Measurements from ENCODE around the gene DDC. TPM values are rescaled to one million over a fixed set of nuclear protein-coding genes. Genes with fewer than 3 reads are reported as not detected.

DDC gene
- total RNA-seq, 1 experiment from 2014 or later = not detected

DNA sequence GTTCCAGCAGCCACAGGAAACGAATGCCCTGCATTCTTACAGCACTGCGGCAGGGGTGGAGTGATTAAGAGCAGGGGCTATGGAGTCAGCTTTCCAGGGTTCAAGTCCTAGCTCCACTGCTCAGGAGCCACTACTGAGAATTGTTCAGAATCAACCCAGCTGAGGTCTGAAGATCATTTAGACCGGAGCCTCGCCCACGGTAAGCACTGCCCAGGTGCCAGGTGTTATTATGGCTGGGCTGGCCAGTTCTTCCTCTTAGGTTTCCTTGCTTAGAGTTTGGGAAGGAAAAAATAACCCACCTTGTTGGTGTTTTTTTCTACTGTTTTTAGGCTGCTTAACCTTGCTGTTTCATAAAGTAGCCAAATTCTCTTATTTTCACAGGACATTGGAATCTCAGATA lies 110.2 kb downstream of the DDC start:
- H4K20me1 ChIP-seq (ENCODE audit: insufficient read depth) = no peaks in the 10 kb centered on the region
- ChIA-PET POLR2A (no interaction called here), RAD21 (ENCODE audit: low non-redundant PET in 1 of 2, low total read pairs in 2 of 2, uncharacterized antibody in 2 of 2, unreplicated experiment in 2 of 2) (no interaction called here), CTCF (no interaction called here)
- H3K27me3 ChIP-seq (ENCODE audit: insufficient read depth, low read length) = peaks cover 30% of the 10 kb centered on the region
- intact Hi-C loops (cut with micrococcal nuclease) = no loop called here
- H3K27ac ChIP-seq (ENCODE audit: low read depth, low read length) = no peak overlapping the region
- H3K36me3 ChIP-seq (ENCODE audit: control insufficient read depth in 1 of 2, insufficient read depth in 2 of 2, low read length in 2 of 2) = no peaks in the 10 kb centered on the region
- TF ChIP-seq TCF7L2 (IDR thresholded peaks at IDR 0.05; ENCODE audit: borderline replicate concordance, extremely low read depth, insufficient read depth, insufficient read length) (no peak), FOSL1 (IDR thresholded peaks at IDR 0.05; ENCODE audit: low read depth) (no peak), ZFX (IDR thresholded peaks at IDR 0.05) (no peak), RAD21 (IDR thresholded peaks at IDR 0.05; ENCODE audit: low read depth) (no peak), ZBTB33 (IDR thresholded peaks at IDR 0.05; ENCODE audit: extremely low read depth, insufficient replicate concordance, low read length) (no peak), POLR2AphosphoS5 (IDR thresholded peaks at IDR 0.05; ENCODE audit: low read depth, low read length) (no peak), EGR1 (IDR thresholded peaks at IDR 0.05; ENCODE audit: low read depth) (no peak), YY1 (IDR thresholded peaks at IDR 0.05; ENCODE audit: extremely low read depth, insufficient replicate concordance, low read depth, low read length) (no peak)
- TF ChIP-seq, protein P1, sequence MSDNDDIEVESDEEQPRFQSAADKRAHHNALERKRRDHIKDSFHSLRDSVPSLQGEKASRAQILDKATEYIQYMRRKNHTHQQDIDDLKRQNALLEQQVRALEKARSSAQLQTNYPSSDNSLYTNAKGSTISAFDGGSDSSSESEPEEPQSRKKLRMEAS (IDR thresholded peaks at IDR 0.05) = no peak
- TF ChIP-seq, protein P2, sequence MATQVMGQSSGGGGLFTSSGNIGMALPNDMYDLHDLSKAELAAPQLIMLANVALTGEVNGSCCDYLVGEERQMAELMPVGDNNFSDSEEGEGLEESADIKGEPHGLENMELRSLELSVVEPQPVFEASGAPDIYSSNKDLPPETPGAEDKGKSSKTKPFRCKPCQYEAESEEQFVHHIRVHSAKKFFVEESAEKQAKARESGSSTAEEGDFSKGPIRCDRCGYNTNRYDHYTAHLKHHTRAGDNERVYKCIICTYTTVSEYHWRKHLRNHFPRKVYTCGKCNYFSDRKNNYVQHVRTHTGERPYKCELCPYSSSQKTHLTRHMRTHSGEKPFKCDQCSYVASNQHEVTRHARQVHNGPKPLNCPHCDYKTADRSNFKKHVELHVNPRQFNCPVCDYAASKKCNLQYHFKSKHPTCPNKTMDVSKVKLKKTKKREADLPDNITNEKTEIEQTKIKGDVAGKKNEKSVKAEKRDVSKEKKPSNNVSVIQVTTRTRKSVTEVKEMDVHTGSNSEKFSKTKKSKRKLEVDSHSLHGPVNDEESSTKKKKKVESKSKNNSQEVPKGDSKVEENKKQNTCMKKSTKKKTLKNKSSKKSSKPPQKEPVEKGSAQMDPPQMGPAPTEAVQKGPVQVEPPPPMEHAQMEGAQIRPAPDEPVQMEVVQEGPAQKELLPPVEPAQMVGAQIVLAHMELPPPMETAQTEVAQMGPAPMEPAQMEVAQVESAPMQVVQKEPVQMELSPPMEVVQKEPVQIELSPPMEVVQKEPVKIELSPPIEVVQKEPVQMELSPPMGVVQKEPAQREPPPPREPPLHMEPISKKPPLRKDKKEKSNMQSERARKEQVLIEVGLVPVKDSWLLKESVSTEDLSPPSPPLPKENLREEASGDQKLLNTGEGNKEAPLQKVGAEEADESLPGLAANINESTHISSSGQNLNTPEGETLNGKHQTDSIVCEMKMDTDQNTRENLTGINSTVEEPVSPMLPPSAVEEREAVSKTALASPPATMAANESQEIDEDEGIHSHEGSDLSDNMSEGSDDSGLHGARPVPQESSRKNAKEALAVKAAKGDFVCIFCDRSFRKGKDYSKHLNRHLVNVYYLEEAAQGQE (IDR thresholded peaks at IDR 0.05; ENCODE audit: low read depth) = no peak
- TF ChIP-seq, protein P3, sequence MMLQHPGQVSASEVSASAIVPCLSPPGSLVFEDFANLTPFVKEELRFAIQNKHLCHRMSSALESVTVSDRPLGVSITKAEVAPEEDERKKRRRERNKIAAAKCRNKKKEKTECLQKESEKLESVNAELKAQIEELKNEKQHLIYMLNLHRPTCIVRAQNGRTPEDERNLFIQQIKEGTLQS (IDR thresholded peaks at IDR 0.05) = no peak
- BruUV-seq (replicated peaks) = no TSS peak
- DNase-seq (ENCODE audit: low read depth, low spot score) = no peak
- H3K79me2 ChIP-seq (ENCODE audit: insufficient read depth, low read length) = no peaks in the 10 kb centered on the region
- no peaks in the 10 kb centered on the region for H3K9me2 ChIP-seq (ENCODE audit: insufficient read depth)
- H3K4me2 ChIP-seq (ENCODE audit: low read length) = no peak overlapping the region
- no peak overlapping the region for H2AFZ ChIP-seq (ENCODE audit: low read depth, low read length, poor library complexity, severe bottlenecking)
- H3K9me3 ChIP-seq (ENCODE audit: control insufficient read depth in 1 of 2, insufficient read depth in 1 of 2, low read depth in 1 of 2, low read length in 2 of 2) = no peaks in the 10 kb centered on the region
- no peak for ATAC-seq
- H3K9ac ChIP-seq (ENCODE audit: low read length) = no peak overlapping the region
- peaks cover 7 to 11% of the 10 kb centered on the region in 2 experiments; a peak in 3 of 4 replicates for H3K4me1 ChIP-seq (ENCODE audit: control insufficient read depth in 1 of 2, insufficient read depth in 2 of 2, low read length in 2 of 2)
- no peak overlapping the region for H3K4me3 ChIP-seq (replicated peaks in 1 of 2; ENCODE audit: low read depth in 1 of 2, low read length in 2 of 2)

Measured in HCT116 (cell line).